Activated T-cell treated with anti-CD3 and anti-CD28 coated beads for 24 hours (primary cell): Measurements from ENCODE around the gene PRDM12.

Experiments
- DNase-seq: peaks from one replicate; pipeline ENCODE4 v3.0.0-alpha.2; 2020; ENCODE audit warnings: low read depth

PRDM12 gene

GRCh38 chr9:130635721-130636647 lies 28.4 kb upstream of the PRDM12 start:
- DNase-seq = no peak

DNA sequence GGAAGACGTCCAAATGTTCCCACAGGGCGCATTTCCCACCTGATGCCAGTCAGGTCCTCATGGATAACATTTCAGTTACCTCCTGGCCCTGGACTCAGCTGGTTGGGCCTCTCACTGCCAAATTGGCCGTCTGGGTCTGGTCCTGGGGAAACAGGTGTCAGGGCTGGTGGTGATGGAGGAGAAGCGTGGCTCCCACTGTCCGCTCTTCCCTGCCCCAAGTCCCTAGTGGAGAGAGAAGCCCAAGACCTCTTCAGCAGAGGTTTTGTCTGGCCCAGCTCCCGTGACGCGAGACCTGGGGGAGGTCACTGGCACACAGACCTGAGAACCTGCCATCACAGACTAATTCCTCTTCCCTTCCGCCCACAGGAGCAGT lies 27.8 kb upstream of the PRDM12 start:
- no peak for DNase-seq

DNA sequence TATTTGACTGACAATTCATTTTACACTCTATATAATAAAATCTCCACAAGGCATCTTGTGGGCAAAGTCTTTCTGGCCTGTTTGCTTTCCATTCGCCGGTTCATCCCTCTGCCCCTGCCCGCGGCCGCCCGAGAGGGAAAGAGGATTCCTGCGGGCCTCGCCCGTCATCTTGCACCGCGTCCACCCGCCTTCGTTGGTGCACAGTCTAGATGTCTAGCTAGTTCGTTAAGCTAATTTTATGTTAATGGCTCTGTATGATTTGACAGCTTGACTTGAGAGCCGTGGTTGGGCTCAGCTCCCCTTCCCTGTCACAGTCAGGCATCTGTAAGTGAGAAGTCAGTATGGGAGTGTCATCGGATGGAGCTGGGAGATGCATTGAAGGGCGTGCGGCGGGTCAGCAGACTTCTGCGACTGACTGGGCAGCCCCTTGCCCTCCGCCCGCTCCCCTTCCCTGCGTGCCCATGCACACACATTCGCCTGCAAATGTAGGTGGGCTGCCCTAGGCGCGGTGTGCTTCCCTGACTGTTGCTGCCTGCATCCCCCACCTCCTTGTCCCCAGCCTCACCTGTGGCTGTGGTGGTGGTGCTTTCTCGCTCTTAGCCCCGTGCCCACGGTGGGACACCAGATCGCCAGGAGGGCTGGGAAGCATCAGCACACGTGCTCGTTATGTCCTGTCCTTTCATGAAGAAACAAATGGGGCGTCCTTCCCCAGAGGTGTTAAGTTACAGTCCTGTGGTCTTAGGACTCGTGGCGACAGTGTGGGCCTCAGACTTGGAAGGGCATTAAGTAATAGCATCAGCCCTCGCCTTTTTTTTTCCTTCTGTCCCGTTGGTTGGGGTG lies 25.9 kb upstream of the PRDM12 start:
- no peak for DNase-seq

- no peak for DNase-seq
These were observed 25.1 kb upstream of the PRDM12 start for GRCh38 chr9:130639124-130639765.

DNA sequence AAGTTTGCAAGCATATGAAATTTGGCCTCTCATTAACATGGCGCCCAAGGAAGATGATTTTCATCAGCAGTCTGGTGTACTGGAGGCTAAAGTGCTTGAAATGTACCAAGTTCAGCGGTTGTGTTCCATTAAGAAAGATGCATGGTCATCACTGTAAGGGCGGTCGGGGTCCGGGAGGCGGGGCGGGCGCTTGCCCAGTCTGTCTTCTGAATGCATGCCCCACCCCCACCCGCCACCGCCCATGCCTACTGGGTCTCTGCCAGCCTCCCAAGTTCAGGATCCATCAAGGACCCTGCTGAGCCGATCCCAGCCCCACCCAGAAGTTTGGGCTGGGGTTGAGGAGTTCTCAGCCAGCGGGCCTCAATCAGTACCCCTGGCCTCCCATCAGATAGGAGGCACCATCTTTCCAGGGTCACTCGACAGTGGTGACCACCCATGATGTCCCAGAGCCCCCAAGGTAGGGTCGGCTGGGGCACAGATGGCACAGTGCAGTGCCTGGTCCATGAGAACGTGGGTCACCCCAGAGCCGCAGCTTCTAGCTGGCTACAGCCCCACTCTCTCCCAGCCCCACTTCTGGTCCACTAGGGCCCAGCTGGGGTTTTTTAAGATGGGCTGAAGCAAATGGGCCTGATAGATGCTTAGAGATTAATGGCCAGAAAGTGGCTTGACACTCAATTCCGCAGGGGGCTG lies 24.4 kb upstream of the PRDM12 start:
- no peak for DNase-seq

GRCh38 chr9:130640681-130641080 lies 23.7 kb upstream of the PRDM12 start:
- no peak for DNase-seq

DNA sequence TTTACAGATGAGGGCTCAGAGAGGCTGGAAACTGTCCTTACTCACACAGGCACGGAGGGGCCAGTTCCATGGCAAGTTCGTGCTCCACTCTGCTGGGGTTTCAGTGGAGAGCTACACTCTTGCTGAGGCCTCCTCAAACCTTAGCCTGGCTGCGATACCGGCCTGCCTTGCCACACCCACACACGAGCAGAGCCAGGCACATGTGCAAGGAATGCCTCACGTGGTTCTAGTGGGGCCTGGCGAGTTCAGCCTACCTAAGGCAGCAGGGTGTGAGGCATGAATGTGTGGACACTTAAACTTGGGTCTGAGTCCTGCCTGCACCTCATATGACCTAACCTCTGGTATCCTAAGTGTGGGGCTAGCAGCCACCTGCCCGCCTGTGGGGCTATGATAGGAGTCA lies 21.5 kb upstream of the PRDM12 start:
- DNase-seq = no peak

- DNase-seq = no peak
These were observed 13.2 kb upstream of the PRDM12 start for GRCh38 chr9:130651221-130651620.

GRCh38 chr9:130651752-130652151 lies 12.6 kb upstream of the PRDM12 start:
- DNase-seq = no peak

- DNase-seq = no peak
These were observed 9.5 kb upstream of the PRDM12 start for GRCh38 chr9:130654879-130655278.

GRCh38 chr9:130658893-130659698 lies 5.3 kb upstream of the PRDM12 start:
- no peak for DNase-seq

GRCh38 chr9:130659699-130660248 lies 4.6 kb upstream of the PRDM12 start:
- DNase-seq = no peak

GRCh38 chr9:130660326-130660682 lies 4.1 kb upstream of the PRDM12 start:
- no peak for DNase-seq

DNA sequence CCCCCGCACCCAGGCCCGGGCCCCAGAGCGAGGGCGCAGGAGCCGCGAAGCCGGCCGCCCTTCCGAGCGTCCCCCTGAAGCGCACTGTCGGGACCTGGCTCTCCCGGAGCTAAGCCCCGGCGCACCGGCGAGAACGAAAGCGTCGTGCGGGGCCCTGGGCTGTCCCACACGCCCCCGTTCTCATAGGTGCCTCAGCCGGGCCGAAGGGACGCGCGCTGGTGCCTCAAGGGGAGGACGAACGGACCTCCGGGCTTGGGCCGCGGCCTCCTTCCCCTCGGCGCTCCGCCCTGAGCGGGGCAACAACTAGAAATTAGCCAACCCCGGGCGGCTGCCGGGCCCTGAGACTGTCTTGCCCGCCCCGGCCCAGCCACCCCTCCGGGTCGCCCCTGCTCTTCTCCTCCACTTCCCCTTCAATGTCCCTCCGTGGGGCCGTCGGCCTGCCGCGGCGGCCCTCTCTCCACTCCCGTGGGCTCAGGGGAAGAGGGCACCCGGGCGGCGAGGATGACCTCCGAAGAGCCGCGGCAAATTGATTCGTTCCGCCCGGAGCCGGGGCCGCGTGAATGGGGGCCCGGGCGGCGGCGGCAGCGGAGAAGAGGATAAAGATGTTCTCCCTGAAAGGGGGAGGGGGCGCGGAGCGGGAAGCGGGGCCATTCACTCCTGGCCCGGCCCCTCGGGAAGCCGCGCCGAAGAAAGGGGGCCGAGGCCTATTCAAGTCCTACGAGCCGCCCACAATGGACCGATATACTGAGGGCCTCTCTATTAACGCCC lies 3.5 kb upstream of the PRDM12 start:
- no peak for DNase-seq

DNA sequence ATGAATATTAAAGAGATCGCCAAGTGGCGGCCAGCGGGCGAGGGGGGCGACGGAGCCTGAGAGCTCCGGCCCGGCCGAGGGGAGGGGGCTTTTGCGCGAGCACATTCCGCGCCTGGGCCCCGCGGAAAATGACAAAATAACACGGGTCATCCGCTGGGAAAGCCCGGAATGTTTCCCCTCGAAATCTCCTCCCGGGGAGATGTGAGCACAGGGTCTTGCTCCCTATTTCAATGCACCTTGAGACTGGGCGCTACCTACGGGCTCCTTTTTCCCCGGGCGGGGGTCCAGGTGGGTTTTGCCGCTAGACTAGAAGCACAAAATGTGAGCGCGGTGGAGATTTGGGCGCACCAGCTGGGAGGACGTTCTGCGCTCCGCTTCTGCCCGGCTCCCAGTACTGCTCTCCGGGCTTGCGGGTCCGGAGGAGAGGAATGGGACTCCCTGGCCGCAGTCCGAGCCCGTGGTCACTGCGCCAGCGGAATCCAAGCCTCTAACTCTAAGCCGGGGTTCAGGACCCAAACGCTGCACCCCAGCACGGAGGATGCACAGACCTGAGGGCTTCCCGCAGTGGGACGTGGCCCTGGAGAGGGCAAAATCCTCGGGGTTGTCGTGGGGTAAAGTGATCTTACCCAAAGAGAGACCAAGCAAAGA lies 2.8 kb upstream of the PRDM12 start:
- no peak for DNase-seq

- DNase-seq = no peak
These were observed 2.1 kb upstream of the PRDM12 start for GRCh38 chr9:130662099-130662969.

- DNase-seq = no peak
These were observed 1.5 kb upstream of the PRDM12 start for GRCh38 chr9:130662970-130663257.

GRCh38 chr9:130663258-130663976 lies 977 bp upstream of the PRDM12 start:
- no peak for DNase-seq

DNA sequence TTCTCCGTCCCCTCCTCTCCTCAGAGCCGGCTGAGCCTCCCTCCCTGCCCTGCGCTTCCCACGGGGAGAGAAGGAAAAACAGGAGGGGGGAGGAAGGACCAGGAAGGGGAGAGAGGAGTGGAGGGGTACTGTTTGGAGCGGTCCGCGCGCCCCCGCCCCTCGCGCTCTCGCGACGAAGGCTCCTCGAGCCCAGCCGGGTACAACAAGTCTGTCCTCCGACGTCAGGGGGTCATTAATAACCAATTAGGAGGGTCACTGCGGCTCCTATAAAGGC lies 480 bp upstream of the PRDM12 start:
- no peak for DNase-seq
